ENCODE data around the gene MINK1. TPM values are rescaled to one million over a fixed set of nuclear protein-coding genes. Genes with fewer than 3 reads are reported as not detected.

MINK1 gene
- total and polyA plus RNA-seq, 9 donors = 37.6 to 177 (median 95.8) TPM

DNA sequence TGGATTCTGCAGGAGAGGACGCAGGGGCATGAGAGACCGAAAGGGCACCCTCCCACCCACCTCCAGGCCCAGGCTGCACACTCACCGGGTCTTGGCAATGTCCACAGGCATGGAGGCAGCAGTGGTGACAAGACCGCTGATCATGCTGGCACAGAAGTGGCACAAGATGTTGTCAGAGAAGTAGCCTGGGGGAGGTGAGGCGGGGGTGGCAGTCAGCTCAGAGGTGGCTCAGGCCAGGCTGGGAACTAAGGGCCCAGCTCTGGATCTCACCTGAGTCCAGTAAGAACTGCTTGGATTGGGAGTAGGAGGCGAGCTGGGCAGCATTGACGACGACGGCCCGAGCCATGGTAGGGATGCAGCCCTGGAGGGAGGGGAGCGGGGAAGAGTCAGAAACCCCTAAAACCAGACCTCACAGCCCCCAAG is 104.9 kb downstream of the MINK1 start:
- DNase-seq = peak in 1 of 5 donors; percentile 20
- TF ChIP-seq CTCF (IDR thresholded peaks at IDR 0.05) = no peak
- no peak for TF ChIP-seq EP300 (IDR thresholded peaks at IDR 0.05)
- Histone ChIP-seq H3K9me3 (no peaks in the 10 kb centered on the region), H3K4me3 (no peak overlapping the region), H3K36me3 (no peaks in the 10 kb centered on the region), H3K27me3 (no peaks in the 10 kb centered on the region), H3K4me1 (ENCODE audit: insufficient read depth) (peaks cover 14% of the 10 kb centered on the region), H3K27ac (no peak overlapping the region)
- WGBS, 3 donors = 82 to 90% (median 89%) methylated on average over 11 of the region's 11 CpGs
- intact Hi-C loops (cut with DNase I) = no loop called here

DNA sequence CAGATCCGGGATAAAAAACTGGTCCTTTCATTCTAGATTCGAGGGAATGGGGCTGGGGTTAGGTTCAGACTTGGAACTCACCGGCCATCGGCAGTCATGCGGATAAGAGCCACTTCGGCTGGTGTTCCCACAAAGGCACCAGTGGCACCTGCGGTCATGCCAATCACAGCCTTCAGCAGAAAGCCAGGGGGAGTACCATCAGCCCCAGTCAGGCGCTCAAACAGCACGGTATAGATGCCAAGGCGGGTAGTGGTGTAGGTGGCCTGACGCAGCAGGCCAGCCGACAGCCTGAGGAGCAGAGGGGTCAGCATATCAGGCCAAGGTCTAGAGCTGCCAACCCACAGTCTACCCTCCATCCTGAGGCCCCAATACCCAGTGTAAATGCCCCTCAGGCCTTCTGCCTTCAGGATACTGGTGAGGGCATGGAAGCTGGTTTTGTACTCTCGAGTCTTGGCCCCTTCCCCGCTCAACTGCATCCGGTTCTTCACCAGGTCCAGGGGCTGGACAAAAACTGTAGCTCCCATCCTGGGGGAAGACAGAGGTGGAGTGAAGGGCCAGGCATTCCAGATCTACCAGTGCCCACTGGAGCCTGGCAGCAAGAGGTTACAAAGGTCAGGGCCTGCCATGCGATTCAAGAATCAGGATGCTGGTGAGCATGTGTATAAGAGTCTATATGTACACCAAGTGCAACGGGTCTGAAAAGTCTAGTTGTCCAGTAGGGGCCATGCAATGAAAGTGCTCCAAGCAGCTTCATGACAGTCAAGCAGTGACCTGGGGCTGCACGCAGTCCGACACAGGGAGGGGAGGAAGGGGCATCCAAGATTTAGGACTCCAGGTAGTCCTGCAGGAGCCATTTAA is 105.8 kb downstream of the MINK1 start:
- no peak for TF ChIP-seq EP300 (IDR thresholded peaks at IDR 0.05)
- no peak for TF ChIP-seq POLR2A (IDR thresholded peaks at IDR 0.05)
- no peak for TF ChIP-seq CTCF (IDR thresholded peaks at IDR 0.05)
- Histone ChIP-seq H3K4me1 (ENCODE audit: insufficient read depth) (peaks cover 14% of the 10 kb centered on the region), H3K4me3 (peak overlapping the region; percentile 88), H3K36me3 (no peaks in the 10 kb centered on the region), H3K9me3 (no peaks in the 10 kb centered on the region), H3K27me3 (no peaks in the 10 kb centered on the region), H3K27ac (peak overlapping the region in 1 of 2 donors; percentile 93)
- intact Hi-C loops (cut with DNase I) = no loop called here
- DNase-seq = peak in 1 of 5 donors; percentile 23
- 51 to 57% (median 56%) methylated on average over 19 of the region's 19 CpGs for WGBS, 3 donors

DNA sequence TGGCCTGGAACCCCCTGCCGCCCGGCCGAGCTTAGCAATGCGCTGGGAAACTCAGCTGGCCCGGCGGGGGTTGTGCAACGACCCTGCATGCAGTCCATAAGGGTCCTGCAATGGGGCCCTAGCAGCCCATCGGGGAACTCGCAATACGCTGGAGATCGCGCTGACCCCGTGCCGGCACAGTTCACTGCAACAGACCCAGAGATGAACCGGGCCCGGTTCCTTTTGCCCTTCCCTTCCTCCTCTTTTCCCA is 106.3 kb downstream of the MINK1 start:
- Histone ChIP-seq H3K36me3 (no peaks in the 10 kb centered on the region), H3K27me3 (no peaks in the 10 kb centered on the region), H3K4me3 (peak overlapping the region; percentile 88), H3K4me1 (ENCODE audit: insufficient read depth) (peaks cover 12% of the 10 kb centered on the region), H3K27ac (peak overlapping the region in 1 of 2 donors; percentile 93), H3K9me3 (no peaks in the 10 kb centered on the region)
- 0% methylated on average over 12 to 16 of the region's 16 CpGs for WGBS, 3 donors
- DNase-seq = peak in 2 of 5 donors; percentile 29 to 49
- intact Hi-C loops (cut with DNase I) = no loop called here
- TF ChIP-seq POLR2A (IDR thresholded peaks at IDR 0.05) (no peak), EP300 (IDR thresholded peaks at IDR 0.05) (no peak)

DNA sequence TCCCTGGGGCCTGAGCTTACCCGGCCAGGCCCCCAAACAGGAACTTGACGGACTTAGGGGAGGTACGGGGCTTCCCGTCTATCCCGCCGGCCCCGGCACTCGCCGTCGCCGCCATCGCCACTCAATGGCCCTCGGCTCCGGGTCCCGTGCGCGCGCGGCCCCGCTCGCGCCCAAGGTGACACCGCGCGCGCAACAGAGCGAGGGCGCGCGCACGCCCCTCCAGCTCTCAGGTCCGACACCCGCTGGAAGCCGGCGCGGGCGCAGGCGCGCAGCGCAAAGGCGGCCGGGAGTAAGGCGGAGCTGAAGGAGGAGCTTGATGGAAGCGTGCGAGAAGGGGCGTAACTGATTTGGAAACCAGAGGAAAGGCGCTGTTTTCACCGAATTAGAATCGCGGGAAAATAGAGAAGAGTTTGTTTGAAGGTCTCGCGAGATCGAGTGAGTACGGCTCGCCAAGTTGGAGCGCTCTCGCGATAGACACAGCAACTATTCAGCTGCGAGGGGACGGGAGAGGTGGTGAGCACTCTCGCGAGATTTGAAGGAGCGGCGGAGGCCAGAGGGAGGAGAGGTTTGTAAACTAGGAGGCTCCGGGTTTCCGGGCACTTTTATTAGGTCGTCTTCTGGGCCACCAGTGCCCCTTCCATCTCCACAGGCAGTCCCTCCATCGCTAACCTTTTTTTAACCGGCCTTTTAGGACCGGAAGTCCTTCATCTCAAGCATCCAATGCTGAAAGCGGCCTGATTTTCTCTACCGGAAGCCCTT is 106.8 kb downstream of the MINK1 start, which contains the start of the genes RNF167 and SLC25A11:
Gene RNF167 (plus strand): TSS at position 473 of the 759 bp plus-strand sequence. CDS start 642 bp downstream, outside the sequence.
Gene SLC25A11 (minus strand): TSS at position 251 of the 759 bp plus-strand sequence. CDS start 136 bp downstream, at position 115.
- no peaks in the 10 kb centered on the region for H3K27me3 ChIP-seq
- H3K9me3 ChIP-seq = no peaks in the 10 kb centered on the region
- peak; percentile 94 to 97 (median 96) for DNase-seq
- intact Hi-C loops (cut with DNase I) = no loop called here
- no peaks in the 10 kb centered on the region for H3K36me3 ChIP-seq
- peak within 1 kb of the TSS; percentile 76 to 93 for H3K27ac ChIP-seq
- TF ChIP-seq POLR2A (IDR thresholded peaks at IDR 0.05) = peak; percentile 3
- TF ChIP-seq EP300 (IDR thresholded peaks at IDR 0.05) = no peak
- peaks cover 12% of the 10 kb centered on the region for H3K4me1 ChIP-seq (ENCODE audit: insufficient read depth)
- WGBS, 3 donors = 1% methylated on average over 69 to 72 of the region's 72 CpGs
- peak within 1 kb of the TSS; percentile 88 for H3K4me3 ChIP-seq

DNA sequence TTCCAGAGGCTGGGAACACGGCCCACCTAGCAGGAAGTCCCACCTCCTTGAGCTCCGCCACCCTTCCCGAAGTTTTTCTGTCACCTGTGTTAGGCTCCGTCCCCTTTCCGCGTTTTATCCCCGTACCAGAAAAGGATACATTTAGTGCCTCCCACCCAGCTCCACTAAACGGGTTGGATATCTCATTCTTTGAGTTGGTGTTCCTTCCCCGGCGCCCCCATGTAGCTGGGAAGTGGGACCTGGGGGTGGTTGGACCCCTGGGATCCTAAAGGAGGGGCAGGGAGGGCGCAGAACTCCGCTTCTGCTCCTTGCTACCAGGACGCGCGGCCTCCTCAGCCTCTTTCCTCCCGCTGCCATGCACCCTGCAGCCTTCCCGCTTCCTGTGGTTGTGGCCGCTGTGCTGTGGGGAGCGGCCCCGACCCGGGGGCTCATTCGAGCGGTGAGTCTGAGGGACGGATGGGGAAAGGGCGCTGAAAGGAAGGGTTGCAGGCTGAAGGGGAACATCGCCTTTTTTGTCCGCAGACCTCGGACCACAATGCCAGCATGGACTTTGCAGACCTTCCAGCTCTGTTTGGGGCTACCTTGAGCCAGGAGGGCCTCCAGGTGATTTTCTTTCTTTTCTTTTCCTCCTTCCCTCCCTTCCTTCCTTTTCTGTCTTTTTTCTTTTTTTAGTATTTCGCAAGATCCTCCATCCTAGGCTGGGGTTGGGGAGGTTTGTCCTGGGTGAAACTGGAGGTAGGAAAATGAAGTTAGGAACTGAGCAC is 107.6 kb downstream of the MINK1 start:
- Histone ChIP-seq H3K36me3 (no peaks in the 10 kb centered on the region), H3K9me3 (no peaks in the 10 kb centered on the region), H3K4me3 (peak overlapping the region; percentile 88), H3K27me3 (no peaks in the 10 kb centered on the region), H3K27ac (peak overlapping the region; percentile 76 to 93), H3K4me1 (ENCODE audit: insufficient read depth) (peaks cover 14% of the 10 kb centered on the region)
- 1 to 2% (median 2%) methylated on average over 29 of the region's 29 CpGs for WGBS, 3 donors
- TF ChIP-seq EP300 (IDR thresholded peaks at IDR 0.05) = no peak
- TF ChIP-seq POLR2A (IDR thresholded peaks at IDR 0.05) = no peak
- no peak for TF ChIP-seq CTCF (IDR thresholded peaks at IDR 0.05)
- peak in 3 of 5 donors; percentile 49 to 87 (median 82) for DNase-seq
- intact Hi-C loops (cut with DNase I) = no loop called here

All from ovary (tissue), 9 donors.